Stimulated activated CD4-positive, alpha-beta T cell treated with anti-CD3 and anti-CD28 coated beads, Interleukin-12 subunit alpha, Interleukin-12 subunit beta, amount 100 ng/mL, for 24 hours (primary cell): Measurements from ENCODE around the gene FTSJ1.
"Not testable (repeated sequence)": the region's sequence is repeated elsewhere in the genome, so short reads cannot be mapped to it uniquely, and the experiment has no call there.

Experiments
- DNase-seq, 2 experiments: peaks; one replicate each; pipeline ENCODE4 v3.0.0-alpha.2; 2020; ENCODE audit warnings: low read depth in 2 of 2

Gene FTSJ1

GRCh38 chrX:48475774-48476577, at the start of gene FTSJ1:
Gene FTSJ1 (plus strand): TSS chrX:48476199. CDS start chrX:48478048, 1,849 bp downstream.
- DNase-seq = peak; percentile 70 to 75

- not testable (repeated sequence) for DNase-seq
Measured at GRCh38 chrX:48427027-48427716, 48.8 kb upstream of the FTSJ1 start.

- not testable (repeated sequence) for DNase-seq
Measured at GRCh38 chrX:48429606-48430005, 46.4 kb upstream of the FTSJ1 start.

GRCh38 chrX:48430166-48430565, 45.8 kb upstream of the FTSJ1 start:
- DNase-seq = not testable (repeated sequence)

- not testable (repeated sequence) for DNase-seq
Measured at GRCh38 chrX:48433713-48434112, 42.3 kb upstream of the FTSJ1 start.

GRCh38 chrX:48447201-48447600, 28.8 kb upstream of the FTSJ1 start:
- not testable (repeated sequence) for DNase-seq

GRCh38 chrX:48450076-48450475, 25.9 kb upstream of the FTSJ1 start:
- no peak for DNase-seq

- no peak for DNase-seq
Measured at GRCh38 chrX:48451708-48452107, 24.3 kb upstream of the FTSJ1 start.

- no peak for DNase-seq
Measured at GRCh38 chrX:48456628-48457331, 19.2 kb upstream of the FTSJ1 start.

GRCh38 chrX:48458711-48459110, 17.3 kb upstream of the FTSJ1 start:
- DNase-seq = no peak

- no peak for DNase-seq
Measured at GRCh38 chrX:48459483-48459882, 16.5 kb upstream of the FTSJ1 start.

- DNase-seq = no peak
Measured at GRCh38 chrX:48460031-48460430, 16.0 kb upstream of the FTSJ1 start.

GRCh38 chrX:48460606-48461005, 15.4 kb upstream of the FTSJ1 start:
- no peak for DNase-seq

- no peak for DNase-seq
Measured at GRCh38 chrX:48461830-48462229, 14.2 kb upstream of the FTSJ1 start.

- no peak for DNase-seq
Measured at GRCh38 chrX:48465336-48465933, 10.6 kb upstream of the FTSJ1 start.

GRCh38 chrX:48466696-48467095, 9.3 kb upstream of the FTSJ1 start:
- DNase-seq = no peak

- no peak for DNase-seq
Measured at GRCh38 chrX:48467281-48467761, 8.7 kb upstream of the FTSJ1 start.

GRCh38 chrX:48468247-48468671, 7.7 kb upstream of the FTSJ1 start:
- peak in 1 of 2 experiments; percentile 52 for DNase-seq

GRCh38 chrX:48468693-48469691, 7.0 kb upstream of the FTSJ1 start:
- peak in 1 of 2 experiments; percentile 48 for DNase-seq

- DNase-seq = no peak
Measured at GRCh38 chrX:48470110-48470832, 5.7 kb upstream of the FTSJ1 start, which contains the start of gene SLC38A5. Gene SLC38A5 (minus strand): TSS chrX:48470260. CDS start chrX:48467924, 2,336 bp downstream.
